Measurements from ENCODE around the gene APLP2. TPM values are rescaled to one million over a fixed set of nuclear protein-coding genes. Genes with fewer than 3 reads are reported as not detected.

The APLP2 gene
- total RNA-seq, 1 experiment from 2014 or later = 345 TPM

- Mint-ChIP-seq H3K27ac (no peak overlapping the region), H3K4me1 (peaks cover 31% of the 10 kb centered on the region), H3K9me3 (no peaks in the 10 kb centered on the region), H3K27me3 (ENCODE audit: low read depth) (peaks cover 26% of the 10 kb centered on the region), H3K4me3 (peak overlapping the region; percentile 89), H3K36me3 (no peaks in the 10 kb centered on the region)
- DNase-seq (ENCODE audit: low spot score) (peak; percentile 43), ATAC-seq (peak; percentile 7)
- POLR2A ChIA-PET = interaction anchor here (1.0 to 1.7 kb wide), 4 partner anchors 66 to 97 kb away, joined by 3 to 8 read pairs (median 6); partner anchors contain the start of gene PRDM10
- TF ChIP-seq, protein P1, sequence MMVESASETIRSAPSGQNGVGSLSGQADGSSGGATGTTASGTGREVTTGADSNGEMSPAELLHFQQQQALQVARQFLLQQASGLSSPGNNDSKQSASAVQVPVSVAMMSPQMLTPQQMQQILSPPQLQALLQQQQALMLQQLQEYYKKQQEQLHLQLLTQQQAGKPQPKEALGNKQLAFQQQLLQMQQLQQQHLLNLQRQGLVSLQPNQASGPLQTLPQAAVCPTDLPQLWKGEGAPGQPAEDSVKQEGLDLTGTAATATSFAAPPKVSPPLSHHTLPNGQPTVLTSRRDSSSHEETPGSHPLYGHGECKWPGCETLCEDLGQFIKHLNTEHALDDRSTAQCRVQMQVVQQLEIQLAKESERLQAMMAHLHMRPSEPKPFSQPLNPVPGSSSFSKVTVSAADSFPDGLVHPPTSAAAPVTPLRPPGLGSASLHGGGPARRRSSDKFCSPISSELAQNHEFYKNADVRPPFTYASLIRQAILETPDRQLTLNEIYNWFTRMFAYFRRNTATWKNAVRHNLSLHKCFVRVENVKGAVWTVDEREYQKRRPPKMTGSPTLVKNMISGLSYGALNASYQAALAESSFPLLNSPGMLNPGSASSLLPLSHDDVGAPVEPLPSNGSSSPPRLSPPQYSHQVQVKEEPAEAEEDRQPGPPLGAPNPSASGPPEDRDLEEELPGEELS (CRISPR knock-in tag; IDR thresholded peaks at IDR 0.05) = no peak
- TF ChIP-seq ZNF425 (CRISPR knock-in tag; conservative IDR thresholded peaks at IDR 0.05) (no peak), TP53 (CRISPR knock-in tag; IDR thresholded peaks at IDR 0.05) (0 out of 2 replicates have a peak, but pooled peaks have one; percentile 10), ZNF423 (CRISPR knock-in tag; IDR thresholded peaks at IDR 0.05) (peak; percentile 87), E2F5 (CRISPR knock-in tag; IDR thresholded peaks at IDR 0.05) (peak; percentile 27; the same call in 1 of the 2 replicates), MYBL2 (CRISPR knock-in tag; IDR thresholded peaks at IDR 0.05) (no peak)
- CTCF ChIA-PET = interaction anchor here (1.0 to 1.4 kb wide), 2 partner anchors 67 to 78 kb away, joined by 3 to 4 read pairs; no protein-coding TSS in a partner anchor
Measured at GRCh38 chr11:130070109-130070845, 583 bp downstream of the APLP2 start.

GRCh38 chr11:130070846-130071200, 1.1 kb downstream of the APLP2 start:
- ChIA-PET POLR2A (interaction anchor here (1.7 kb wide), 1 partner anchor 68 kb away, joined by 6 read pairs; the partner anchor contains the start of gene PRDM10), CTCF (interaction anchor here (1.0 to 1.4 kb wide), 2 partner anchors 67 to 79 kb away, joined by 3 to 4 read pairs; no protein-coding TSS in a partner anchor)
- H3K27me3 Mint-ChIP-seq (ENCODE audit: low read depth) = peaks cover 26% of the 10 kb centered on the region
- DNase-seq (ENCODE audit: low spot score) (peak; percentile 44), ATAC-seq (no peak)
- H3K4me1 Mint-ChIP-seq = peaks cover 32% of the 10 kb centered on the region
- no peak overlapping the region for H3K27ac Mint-ChIP-seq
- H3K36me3 Mint-ChIP-seq = peaks cover 3% of the 10 kb centered on the region; the same call in 1 of the 2 replicates
- no peaks in the 10 kb centered on the region for H3K9me3 Mint-ChIP-seq
- peak overlapping the region; percentile 89 for H3K4me3 Mint-ChIP-seq
- TF ChIP-seq, protein P1 (CRISPR knock-in tag; IDR thresholded peaks at IDR 0.05) = no peak
- no peak for TF ChIP-seq PREB (CRISPR knock-in tag; IDR thresholded peaks at IDR 0.05; ENCODE audit: borderline replicate concordance)
- 0 out of 2 replicates have a peak, but pooled peaks have one; percentile 2 for TF ChIP-seq E2F5 (CRISPR knock-in tag; IDR thresholded peaks at IDR 0.05)
- no peak for TF ChIP-seq MLX (CRISPR knock-in tag; IDR thresholded peaks at IDR 0.05)
- TF ChIP-seq GRHL2 (CRISPR knock-in tag; IDR thresholded peaks at IDR 0.05; ENCODE audit: insufficient replicate concordance, severe bottlenecking) = no peak
- no peak for TF ChIP-seq TEAD4 (CRISPR knock-in tag; IDR thresholded peaks at IDR 0.05)
- no peak for TF ChIP-seq ZMAT4 (CRISPR knock-in tag; IDR thresholded peaks at IDR 0.05)
- TF ChIP-seq, protein P2, sequence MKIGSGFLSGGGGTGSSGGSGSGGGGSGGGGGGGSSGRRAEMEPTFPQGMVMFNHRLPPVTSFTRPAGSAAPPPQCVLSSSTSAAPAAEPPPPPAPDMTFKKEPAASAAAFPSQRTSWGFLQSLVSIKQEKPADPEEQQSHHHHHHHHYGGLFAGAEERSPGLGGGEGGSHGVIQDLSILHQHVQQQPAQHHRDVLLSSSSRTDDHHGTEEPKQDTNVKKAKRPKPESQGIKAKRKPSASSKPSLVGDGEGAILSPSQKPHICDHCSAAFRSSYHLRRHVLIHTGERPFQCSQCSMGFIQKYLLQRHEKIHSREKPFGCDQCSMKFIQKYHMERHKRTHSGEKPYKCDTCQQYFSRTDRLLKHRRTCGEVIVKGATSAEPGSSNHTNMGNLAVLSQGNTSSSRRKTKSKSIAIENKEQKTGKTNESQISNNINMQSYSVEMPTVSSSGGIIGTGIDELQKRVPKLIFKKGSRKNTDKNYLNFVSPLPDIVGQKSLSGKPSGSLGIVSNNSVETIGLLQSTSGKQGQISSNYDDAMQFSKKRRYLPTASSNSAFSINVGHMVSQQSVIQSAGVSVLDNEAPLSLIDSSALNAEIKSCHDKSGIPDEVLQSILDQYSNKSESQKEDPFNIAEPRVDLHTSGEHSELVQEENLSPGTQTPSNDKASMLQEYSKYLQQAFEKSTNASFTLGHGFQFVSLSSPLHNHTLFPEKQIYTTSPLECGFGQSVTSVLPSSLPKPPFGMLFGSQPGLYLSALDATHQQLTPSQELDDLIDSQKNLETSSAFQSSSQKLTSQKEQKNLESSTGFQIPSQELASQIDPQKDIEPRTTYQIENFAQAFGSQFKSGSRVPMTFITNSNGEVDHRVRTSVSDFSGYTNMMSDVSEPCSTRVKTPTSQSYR (CRISPR knock-in tag; IDR thresholded peaks at IDR 0.05) = no peak

Data from WTC11 (cell line).